DOHH2 (cell line): Measurements from ENCODE around the gene TAX1BP1.

Source experiments
- H3F3A ChIP-seq: fragments of 200-600 bp; sonication (generic), shearing (Covaris generic); 2 replicates; pipeline ENCODE4 v1.6.0; 2016; ENCODE audit warnings: antibody characterized with exemption, mild to moderate bottlenecking; ENCODE audit not compliant: control insufficient read depth, insufficient read depth
- H3K27ac ChIP-seq: fragments of 200-600 bp; sonication (generic); 2 replicates; pipeline ENCODE4 v1.5.1; 2014; ENCODE audit warnings: low read depth, mild to moderate bottlenecking, low read length, moderate library complexity
- H3K27me3 ChIP-seq: fragments of 200-600 bp; sonication (generic); 2 replicates; pipeline ENCODE4 v1.6.1; 2014; ENCODE audit warnings: mild to moderate bottlenecking, low read length, mixed read lengths; ENCODE audit not compliant: control insufficient read depth
- H3K36me3 ChIP-seq: fragments of 200-600 bp; sonication (generic); 2 replicates; pipeline ENCODE4 v1.6.1; 2014; ENCODE audit warnings: mild to moderate bottlenecking, low read length, moderate library complexity, mixed read lengths; ENCODE audit not compliant: control insufficient read depth
- H3K4me1 ChIP-seq: fragments of 200-600 bp; sonication (generic); 2 replicates; pipeline ENCODE4 v1.6.1; 2014; ENCODE audit warnings: mild to moderate bottlenecking, low read length, mixed read lengths; ENCODE audit not compliant: control insufficient read depth
- H3K4me2 ChIP-seq: fragments of 200-600 bp; sonication (generic); 2 replicates; pipeline ENCODE4 v1.6.0; 2014; ENCODE audit warnings: mild to moderate bottlenecking, low read length, moderate library complexity
- H3K4me3 ChIP-seq: fragments of 200-600 bp; sonication (generic); 2 replicates; pipeline ENCODE4 v1.5.1; 2014; ENCODE audit warnings: mild to moderate bottlenecking, low read length, mixed read lengths
- H3K79me2 ChIP-seq: fragments of 200-600 bp; sonication (generic); 2 replicates; pipeline ENCODE4 v1.6.1; 2014; ENCODE audit warnings: mild to moderate bottlenecking, low read length, mixed read lengths; ENCODE audit not compliant: control insufficient read depth
- H3K9me2 ChIP-seq: fragments of 200-600 bp; sonication (generic); replicated peaks from 2 replicates; pipeline ENCODE4 v1.6.1; 2014; ENCODE audit warnings: mild to moderate bottlenecking, low read length, mixed read lengths; ENCODE audit not compliant: control insufficient read depth
- H3K9me3 ChIP-seq: fragments of 200-600 bp; sonication (generic); 2 replicates; pipeline ENCODE4 v1.6.1; 2014; ENCODE audit warnings: antibody characterized with exemption, low read length, mixed read lengths; ENCODE audit not compliant: control insufficient read depth, insufficient read depth
- H4K20me1 ChIP-seq: fragments of 200-600 bp; sonication (generic); 2 replicates; pipeline ENCODE4 v1.6.0; 2014; ENCODE audit warnings: low read depth, mild to moderate bottlenecking, antibody characterized with exemption, low read length, moderate library complexity; ENCODE audit not compliant: control insufficient read depth, insufficient read depth
- CTCF ChIP-seq: fragments of 200-600 bp; sonication (generic); IDR thresholded peaks from one replicate; pipeline ENCODE4 v1.5.1; 2014; ENCODE audit warnings: antibody characterized with exemption, mild to moderate bottlenecking, low read depth, low read length; ENCODE audit not compliant: poor library complexity, severe bottlenecking
- EZH2phosphoT487 ChIP-seq: fragments of 200-600 bp; sonication (generic); IDR thresholded peaks from 2 replicates; pipeline ENCODE4 v1.6.1; 2017; ENCODE audit warnings: borderline replicate concordance, mild to moderate bottlenecking, antibody characterized with exemption, low read length, moderate library complexity, mixed read lengths

The TAX1BP1 gene

GRCh38 chr7:27695096-27695495, 44.9 kb upstream of the TAX1BP1 start:
- no peak overlapping the region for H3K27ac ChIP-seq
- TF ChIP-seq CTCF (no peak), EZH2phosphoT487 (no peak)
- H3F3A ChIP-seq = 0 out of 2 replicates have a peak, but pooled peaks cover 3% of the 10 kb centered on the region
- H3K27me3 ChIP-seq = no peaks in the 10 kb centered on the region
- H3K4me1 ChIP-seq = peaks cover 19% of the 10 kb centered on the region
- H3K4me3 ChIP-seq = no peak overlapping the region
- no peaks in the 10 kb centered on the region for H3K79me2 ChIP-seq
- no peaks in the 10 kb centered on the region for H3K9me2 ChIP-seq
- H3K36me3 ChIP-seq = no peaks in the 10 kb centered on the region
- H3K9me3 ChIP-seq = no peaks in the 10 kb centered on the region
- H4K20me1 ChIP-seq = no peaks in the 10 kb centered on the region
- H3K4me2 ChIP-seq = no peak overlapping the region

- Histone ChIP-seq H3K4me3 (peak overlapping the region; percentile 48), H4K20me1 (no peaks in the 10 kb centered on the region), H3K79me2 (no peaks in the 10 kb centered on the region), H3K4me2 (peak overlapping the region; percentile 59), H3K9me2 (no peaks in the 10 kb centered on the region), H3K9me3 (no peaks in the 10 kb centered on the region), H3K36me3 (no peaks in the 10 kb centered on the region), H3K27ac (peak overlapping the region; percentile 56), H3F3A (0 out of 2 replicates have a peak, but pooled peaks cover 3% of the 10 kb centered on the region), H3K4me1 (peaks cover 19% of the 10 kb centered on the region), H3K27me3 (no peaks in the 10 kb centered on the region)
- TF ChIP-seq CTCF = no peak
- no peak for TF ChIP-seq EZH2phosphoT487
Observed at GRCh38 chr7:27697861-27698430, 42.0 kb upstream of the TAX1BP1 start.

- Histone ChIP-seq H3K9me3 (no peaks in the 10 kb centered on the region), H3K36me3 (no peaks in the 10 kb centered on the region), H3K4me1 (peaks cover 19% of the 10 kb centered on the region), H3K79me2 (no peaks in the 10 kb centered on the region), H4K20me1 (no peaks in the 10 kb centered on the region), H3K27me3 (0 out of 2 replicates have a peak, but pooled peaks cover 3% of the 10 kb centered on the region), H3K4me3 (no peak overlapping the region), H3K4me2 (no peak overlapping the region), H3K9me2 (no peaks in the 10 kb centered on the region), H3F3A (0 out of 2 replicates have a peak, but pooled peaks cover 3% of the 10 kb centered on the region), H3K27ac (no peak overlapping the region)
- no peak for TF ChIP-seq CTCF
- no peak for TF ChIP-seq EZH2phosphoT487
Observed at GRCh38 chr7:27699751-27700150, 40.2 kb upstream of the TAX1BP1 start.
